ENCODE results near the gene TSEN15.

Gene TSEN15

DNA sequence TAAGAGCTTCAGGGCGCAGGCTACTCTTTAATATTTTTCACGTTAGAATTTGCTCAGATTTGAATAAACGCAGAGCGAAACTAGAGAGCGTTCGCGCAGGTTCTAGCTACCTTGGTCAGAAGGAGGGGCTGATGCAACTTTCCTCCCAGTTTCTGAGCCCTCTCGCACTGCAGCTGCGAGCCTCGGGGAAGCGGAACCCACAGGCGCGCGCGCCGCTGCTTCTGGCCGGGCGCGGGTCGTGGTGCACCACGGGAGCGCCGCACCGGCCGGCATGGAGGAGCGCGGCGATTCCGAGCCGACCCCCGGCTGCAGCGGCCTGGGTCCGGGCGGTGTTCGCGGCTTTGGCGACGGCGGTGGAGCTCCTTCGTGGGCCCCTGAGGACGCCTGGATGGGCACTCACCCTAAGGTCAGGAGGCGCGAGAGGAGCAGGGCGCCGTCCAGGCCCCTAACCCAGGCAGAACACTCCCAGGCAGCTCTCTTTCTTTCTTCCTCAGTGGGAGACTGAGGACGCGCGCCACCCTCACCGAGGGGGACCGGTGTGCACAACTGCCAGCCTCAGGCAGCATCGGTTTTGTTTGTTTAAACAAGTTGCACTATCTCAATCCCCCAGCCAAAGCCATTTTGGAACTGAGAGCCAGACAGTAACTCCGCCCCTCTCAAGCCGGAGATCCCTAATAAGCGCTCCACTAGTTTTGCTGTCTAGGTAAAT is at the start of gene TSEN15:
TSS of gene TSEN15 (plus strand) at position 246 of the 709 bp plus-strand sequence. CDS start at position 272, 26 bp downstream.
- peak; percentile 61 for DNase-seq (ENCODE audit: low read depth)

DNA sequence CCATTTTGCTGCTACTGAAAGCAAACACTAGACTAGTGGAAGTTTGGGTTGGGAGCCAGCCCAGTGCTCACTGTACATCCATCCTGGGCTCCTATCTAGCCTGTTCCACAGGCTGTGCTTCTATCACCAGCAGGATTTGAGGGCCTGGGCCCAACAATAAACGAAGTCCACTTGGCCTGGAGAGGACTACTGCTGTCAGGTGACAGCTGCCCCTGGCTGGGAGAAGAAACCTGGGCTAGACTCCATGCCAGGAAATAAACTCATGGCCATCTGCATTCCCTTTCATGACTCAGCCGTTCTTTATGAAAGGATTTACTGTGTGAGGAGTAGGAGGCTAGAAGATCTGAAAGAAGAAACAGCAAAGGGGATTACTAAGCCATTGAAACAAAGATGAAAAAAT is 49.5 kb upstream of the TSEN15 start:
- peak; percentile 72 for DNase-seq (ENCODE audit: low read depth)

DNA sequence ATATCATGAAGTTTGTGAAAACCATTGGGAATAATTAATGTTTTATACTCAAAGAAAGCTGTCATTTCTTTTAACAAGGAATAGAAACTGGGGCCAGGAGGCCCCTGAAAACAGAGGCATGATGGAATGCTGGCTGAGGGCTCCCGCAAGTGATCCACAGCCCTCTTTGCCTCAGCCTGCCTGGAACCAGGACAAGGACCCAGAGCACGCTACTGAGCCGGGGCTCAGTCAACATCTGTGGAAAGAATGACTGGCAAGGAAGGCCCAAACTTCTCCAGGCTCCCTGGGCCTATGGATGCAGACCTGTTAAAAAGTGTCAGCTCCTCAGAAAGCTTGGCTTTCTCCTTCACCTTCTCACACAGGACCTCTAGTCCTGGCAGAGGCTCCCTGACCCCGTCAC is 46.6 kb upstream of the TSEN15 start:
- no peak for DNase-seq (ENCODE audit: low read depth)

DNA sequence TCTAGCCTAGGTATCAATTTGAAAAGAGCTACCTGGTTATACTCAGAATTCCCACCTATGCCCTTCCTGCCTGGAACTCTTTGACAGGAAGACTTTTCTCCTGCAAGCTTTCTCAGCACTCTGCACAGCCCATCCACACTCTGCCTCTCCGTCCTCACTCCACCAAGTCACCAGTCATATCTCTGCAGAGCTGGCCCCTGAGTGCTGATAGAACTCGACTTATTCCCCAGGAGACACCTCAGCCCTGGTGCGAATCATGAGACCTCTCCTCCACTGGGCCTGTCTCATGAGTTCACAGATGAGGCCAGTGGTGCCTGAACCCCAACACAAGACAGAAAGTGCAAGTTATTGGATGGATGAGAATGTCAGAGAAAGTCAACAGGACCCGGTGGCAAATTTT is 46.0 kb upstream of the TSEN15 start:
- no peak for DNase-seq (ENCODE audit: low read depth)

DNA sequence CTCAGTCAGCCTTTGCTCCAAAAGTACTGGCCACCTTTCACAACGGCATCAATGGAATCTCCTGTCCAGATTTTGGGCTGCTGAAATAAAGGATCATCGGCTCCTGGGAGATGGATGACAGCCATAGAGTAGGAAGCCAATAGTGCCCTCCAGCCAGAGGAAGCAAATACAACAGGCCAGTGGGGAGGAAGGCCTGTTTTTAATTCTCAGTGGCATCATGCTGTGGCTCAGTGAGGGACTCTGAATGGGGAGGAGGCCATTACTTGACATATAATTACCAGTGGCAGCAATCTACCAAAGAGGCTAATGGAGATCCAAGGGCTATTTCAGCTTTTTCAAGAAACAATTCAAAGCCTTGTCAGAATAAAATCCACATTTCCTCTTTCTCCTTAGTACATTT is 40.7 kb upstream of the TSEN15 start:
- no peak for DNase-seq (ENCODE audit: low read depth)

DNA sequence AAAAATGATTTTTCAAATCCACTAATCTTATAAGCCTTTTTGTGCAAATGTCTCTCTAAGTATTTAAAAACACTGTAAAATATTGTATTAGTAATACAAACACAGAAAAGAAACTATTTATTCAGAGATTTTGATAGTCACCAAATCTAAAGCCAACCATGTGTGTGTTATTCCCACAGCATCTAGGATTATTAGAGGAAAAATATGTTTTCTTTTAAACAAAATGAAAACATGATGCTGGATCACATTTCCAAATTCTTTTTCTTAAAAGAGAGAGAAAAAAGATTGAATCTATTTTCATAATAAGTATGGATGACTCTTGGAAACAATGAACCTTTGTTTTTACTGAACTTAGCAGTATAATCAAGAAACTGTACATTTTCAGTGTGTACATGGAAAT is 39.3 kb upstream of the TSEN15 start:
- no peak for DNase-seq (ENCODE audit: low read depth)

DNA sequence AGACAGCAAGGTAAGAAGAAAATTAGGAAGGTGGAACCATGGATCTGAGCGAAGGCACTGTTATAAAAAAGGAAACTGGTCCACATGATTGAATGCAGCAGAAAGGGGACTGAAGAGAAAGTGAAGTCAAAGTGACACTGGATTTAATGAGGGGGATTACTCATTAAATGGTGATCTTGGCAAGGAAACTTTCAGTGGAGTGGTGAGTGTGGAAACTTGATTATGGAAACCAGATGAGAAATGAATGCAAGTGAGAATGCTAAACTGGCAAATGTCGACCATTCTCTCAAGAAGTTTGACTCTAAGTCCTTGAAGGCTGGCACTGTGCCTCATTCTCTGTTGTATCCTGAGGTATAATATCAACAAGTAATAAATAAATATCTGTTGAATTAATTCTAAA is 37.3 kb upstream of the TSEN15 start:
- no peak for DNase-seq (ENCODE audit: low read depth)

DNA sequence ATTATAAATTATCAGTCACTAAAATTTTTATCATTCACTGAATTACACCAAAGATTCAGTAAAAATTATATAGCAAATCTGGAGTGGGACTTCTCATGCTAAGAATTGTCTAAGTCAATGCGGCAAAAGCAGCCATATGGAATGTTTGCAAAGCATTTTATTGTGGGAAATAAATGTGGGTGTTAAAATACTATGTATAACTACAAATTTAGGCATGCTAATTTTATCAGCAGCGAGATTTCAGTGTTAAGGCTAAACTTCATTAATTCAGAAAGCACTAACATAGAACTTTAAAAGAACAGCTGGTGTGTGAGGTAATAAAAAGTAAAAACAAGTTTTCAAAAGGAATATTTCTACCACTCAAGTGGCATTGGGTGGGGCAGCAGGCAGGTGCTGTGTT is 35.4 kb upstream of the TSEN15 start:
- DNase-seq (ENCODE audit: low read depth) = no peak

DNA sequence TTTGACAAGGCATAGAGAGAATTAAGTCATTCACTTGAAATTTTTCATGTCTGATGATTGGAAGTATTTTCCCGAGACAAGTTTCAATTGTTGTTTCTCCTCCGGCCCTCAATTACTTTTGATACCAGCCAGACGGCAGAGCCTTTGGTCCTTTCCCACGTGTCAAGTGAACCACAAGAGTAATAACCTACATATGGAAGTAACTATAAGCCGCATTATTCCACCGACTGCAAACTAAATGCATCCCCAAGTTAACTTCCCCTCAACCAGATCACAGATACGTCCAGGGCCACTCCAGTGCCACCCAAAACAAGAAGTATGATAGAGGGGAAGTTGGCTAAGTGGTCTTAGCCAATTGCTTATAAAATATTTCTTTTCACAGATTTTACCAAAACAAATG is 34.2 kb upstream of the TSEN15 start:
- no peak for DNase-seq (ENCODE audit: low read depth)

DNA sequence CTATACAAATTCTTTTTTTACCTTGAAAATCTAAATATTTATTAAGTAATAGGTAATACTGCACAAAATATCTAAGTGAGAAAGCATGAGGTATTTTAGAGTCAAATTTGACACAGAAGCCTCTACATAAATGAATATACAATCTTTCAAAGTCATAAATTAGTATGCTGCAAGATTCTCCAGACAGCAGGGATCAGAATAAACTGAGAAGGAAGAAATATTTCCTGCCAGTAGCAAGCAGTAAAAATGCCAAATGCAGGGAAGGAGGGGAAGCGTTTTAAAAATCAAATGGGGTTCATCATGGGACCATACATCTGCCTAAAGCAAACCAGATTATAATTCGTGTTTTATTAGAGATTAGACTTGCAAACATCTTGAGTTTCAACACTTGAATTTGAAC is 32.9 kb upstream of the TSEN15 start:
- DNase-seq (ENCODE audit: low read depth) = no peak

DNA sequence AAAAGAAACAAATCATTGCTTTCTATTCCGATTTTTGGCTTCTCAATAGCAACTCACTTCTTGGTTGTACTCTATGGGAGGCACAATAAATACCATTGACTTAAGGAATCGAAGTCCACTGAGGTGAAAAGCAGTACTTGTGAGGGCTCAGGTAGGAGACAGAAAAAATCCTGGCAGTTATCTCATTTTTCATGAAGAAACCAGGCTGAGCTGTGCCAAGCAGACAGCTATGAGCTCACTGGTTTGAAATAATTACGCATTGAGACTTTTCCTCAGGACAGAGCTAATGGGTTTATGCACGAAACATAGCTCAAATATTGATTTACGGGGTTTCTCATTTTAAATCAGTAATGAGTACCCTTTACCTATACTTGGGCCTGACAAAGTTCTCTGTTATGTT is 32.5 kb upstream of the TSEN15 start:
- no peak for DNase-seq (ENCODE audit: low read depth)

DNA sequence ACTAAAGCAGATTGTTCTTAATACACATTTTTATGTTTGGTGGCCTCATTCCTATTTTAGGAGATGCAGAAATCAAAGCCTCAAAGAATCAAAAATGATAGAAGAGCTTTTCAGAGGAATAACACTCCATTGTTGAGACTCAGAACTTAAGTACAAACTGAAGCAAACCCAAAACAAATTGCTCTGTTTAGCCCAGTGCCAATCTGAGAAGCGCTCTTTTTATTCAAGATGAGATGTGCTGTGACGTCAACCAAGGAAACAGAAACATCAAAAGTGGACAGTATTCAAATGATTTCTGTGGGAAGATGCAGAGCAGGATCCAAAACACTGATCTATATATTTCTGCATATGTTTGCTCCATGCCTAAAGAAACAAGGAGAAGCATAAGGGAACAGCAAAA is 32.0 kb upstream of the TSEN15 start:
- DNase-seq (ENCODE audit: low read depth) = no peak

DNA sequence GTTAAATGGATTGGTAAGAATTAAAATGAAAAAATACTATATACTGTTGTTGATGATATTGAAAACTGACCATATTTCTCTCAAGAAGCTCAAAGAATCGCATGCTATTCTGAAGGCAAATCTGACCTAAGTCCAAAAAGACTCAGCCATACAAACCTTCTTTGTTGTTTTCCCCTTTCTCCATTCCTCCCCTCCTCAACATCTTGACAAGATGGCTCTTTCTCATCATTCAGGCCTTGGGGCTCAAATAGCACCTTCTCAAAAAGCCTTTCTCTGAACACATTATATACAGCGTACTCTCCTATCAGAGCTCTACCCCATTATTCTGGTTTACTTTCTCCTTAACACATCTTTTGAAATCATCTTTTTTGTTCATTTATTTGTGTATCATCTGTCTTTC is 31.2 kb upstream of the TSEN15 start:
- no peak for DNase-seq (ENCODE audit: low read depth)

DNA sequence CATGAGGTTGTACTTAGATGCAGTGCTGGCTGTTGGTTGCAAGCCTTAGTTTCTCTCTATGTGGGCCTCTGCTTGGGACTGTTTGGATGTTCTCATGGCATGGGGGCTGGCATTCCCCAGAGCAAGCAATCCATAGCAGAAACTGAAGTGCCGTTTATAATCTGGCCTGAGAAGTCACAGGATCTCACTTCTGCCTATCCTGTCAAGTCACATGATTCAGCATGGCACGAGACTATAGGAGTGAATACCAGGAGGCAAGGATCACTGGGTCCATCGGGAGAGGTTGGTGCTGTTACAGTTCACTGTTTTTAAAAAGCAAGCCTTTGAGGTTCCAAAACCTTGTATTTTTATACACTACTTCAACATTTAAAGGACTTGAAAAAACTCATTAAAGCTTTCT is 30.7 kb upstream of the TSEN15 start:
- DNase-seq (ENCODE audit: low read depth) = no peak

DNA sequence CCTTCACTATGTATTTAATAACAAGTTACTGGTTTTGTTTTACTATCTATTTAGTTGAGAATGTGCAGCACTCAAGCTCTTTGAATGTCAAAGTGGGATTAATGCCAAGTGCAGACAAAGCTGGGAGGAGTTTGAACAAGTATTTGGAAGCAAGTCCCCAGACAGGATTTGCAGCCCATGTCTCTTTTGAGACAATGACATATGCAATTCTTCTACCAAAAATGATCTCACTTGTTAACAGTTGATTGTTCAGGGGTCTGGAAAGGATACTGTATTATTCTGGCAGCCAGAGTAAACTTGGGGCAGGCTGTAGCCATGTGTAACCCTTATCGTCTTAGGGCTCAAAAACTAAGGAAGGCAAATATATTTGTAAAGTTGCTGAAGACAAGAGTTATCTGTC is 29.8 kb upstream of the TSEN15 start:
- DNase-seq (ENCODE audit: low read depth) = no peak

DNA sequence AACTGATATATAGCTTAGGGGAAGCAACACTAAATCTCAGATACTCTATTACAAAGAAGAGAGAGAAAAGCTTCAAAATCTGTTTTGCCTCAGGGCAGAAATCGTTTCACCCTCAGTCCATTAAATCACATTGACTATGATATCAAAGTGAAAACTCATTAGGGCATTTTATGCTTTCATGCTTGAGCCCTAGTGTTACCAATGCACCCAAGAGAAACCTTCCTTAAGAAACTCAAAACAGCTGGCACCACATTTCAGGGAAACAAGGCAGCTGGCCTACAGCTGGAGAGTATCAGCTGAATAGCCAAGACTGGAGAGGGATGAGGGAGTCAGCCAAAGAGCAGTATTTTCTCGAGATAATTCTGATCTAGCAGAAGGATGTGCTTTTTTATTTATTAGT is 28.9 kb upstream of the TSEN15 start:
- no peak for DNase-seq (ENCODE audit: low read depth)

DNA sequence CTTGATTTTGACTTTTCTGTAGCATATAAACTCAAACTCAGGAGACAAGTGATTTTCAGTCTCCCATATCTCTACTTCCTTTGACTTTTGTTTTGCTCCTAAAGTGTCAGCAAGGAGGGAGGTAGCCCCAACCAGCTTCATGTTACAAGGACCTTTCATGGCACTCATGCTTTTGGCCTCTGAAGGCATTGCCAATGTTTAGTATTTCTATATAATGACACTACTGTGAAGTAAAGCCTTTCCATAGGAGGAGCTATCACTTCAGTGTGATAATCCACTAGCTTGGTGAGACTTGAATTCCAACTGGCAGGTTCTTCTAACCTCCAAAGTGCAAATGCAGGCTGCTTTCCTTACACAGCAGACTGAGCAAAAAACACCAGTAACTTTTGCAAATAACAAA is 28.4 kb upstream of the TSEN15 start:
- DNase-seq (ENCODE audit: low read depth) = no peak

DNA sequence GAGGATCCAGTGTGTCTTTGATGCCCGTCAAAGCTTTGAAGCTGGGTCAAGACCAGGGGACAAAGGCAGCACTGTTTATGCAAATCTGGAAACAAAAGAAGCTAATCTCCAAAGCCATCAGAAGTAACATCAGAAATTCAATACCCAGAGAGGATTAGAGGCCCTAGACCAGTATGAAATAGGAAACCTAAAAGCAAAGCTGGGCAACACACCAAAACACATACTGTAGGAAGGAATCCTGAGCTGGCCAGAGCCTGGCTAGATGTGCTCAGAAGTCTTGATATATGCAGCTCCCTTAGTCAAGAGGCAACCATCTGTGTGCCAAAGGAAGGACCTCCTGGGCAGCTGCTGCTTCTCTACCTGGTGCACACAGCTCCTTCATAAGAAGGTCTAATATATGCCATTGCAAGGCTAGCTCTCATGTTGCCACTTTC is 26.3 kb upstream of the TSEN15 start:
- DNase-seq (ENCODE audit: low read depth) = peak; percentile 92

DNA sequence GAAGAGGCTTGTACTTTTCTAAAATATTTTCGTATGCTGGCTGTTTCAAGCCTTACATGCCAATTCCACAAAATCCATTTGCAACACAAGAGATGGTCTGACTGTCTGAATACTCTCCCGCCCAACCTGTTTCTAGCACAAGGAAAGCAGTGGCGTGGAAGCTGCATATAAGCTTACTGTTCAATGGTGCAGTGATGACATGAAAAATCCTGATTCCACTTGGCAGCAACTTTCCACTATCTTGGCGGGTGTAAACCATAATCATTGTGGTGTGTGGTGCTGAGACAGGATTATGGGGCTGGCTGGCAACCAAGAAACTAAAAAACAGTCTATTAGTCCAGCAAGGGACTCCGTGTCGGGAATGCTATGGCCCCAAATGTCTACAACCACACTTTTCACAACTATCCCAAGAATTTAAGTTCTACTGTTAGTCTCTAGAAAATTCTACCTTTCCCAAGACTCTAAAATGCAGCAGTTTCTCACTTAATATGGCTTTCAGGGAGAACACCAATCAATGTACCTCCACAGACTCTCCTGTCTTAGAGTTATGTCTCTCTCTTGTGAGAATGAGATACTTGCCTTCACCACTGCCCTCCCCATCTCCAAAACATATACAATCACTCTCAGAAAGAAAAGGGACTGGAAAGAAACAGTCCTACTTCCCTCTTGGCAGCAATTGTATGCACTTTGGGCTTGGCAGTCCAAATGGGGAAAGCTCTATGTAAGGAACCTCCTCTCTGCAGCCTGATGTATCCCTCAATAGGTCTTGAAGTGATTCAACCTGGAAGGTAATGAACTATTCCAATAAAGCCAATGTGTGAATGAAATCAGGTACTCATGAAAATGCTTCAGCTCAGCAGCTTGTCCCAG is 23.5 kb upstream of the TSEN15 start:
- DNase-seq (ENCODE audit: low read depth) = no peak

DNA sequence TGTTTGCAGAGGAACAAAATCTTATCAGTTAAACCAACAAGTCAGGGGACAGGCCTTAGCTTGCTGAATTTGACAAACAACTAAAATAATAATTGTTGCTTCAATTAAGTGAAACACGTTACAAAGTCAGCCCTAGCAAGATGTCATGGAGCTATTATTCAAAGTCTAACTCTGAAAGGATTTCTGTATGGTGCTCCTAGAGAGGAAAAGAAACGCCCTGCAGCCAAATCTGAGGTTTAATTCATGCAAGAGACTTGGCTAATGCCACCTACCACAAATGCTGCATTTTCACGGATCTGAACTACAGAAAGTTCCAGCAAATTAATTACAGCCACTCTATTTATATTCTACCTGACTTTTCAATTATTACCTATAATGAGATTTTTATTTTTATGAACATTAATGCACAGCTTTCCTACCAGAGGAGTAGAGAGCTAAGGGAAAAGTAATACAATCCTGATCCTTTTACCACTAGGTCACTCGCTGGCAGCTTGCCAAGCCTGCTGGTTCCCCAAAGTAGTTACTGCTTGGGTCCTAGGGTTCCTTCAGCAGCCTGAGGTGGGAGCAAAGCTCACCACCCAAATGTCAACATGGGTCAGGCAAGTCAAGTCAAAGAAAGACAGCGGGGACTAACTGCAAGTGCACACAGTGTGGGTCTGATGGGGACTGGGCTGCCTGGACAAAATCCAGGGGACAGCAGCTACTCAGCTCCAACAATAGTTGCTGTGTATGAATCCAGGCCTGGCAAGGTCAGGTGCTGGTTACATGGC is 22.5 kb upstream of the TSEN15 start:
- DNase-seq (ENCODE audit: low read depth) = no peak

DNA sequence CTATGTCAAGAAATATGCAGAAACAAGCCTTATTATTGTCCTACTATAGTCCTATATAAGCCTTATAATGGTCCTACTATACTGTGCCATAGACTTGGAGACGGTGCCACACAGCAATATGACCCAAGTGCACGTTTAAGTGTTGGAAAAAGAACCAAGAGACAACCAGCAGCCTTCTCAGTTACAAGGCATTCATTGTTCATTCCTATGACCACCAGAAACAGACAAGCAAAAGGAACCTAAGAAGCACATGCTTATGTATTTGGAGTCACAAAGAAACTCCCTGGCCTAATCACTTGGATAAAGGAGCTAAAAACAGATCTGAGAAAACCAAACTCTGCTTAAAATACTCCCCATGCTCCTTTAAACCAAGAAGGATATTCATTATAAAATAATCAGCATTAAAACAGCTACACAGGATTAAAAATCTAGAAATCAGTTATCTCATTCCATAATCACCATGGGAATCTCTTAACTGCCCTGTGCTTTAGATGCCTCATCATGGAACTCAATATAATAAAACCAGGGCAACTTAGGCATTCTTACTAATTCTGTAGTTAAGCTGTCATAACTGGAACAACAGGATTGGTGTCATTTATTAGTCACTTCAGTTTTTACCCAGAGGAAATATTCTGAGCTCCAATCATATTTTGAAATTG is 21.0 kb upstream of the TSEN15 start:
- DNase-seq (ENCODE audit: low read depth) = no peak

DNA sequence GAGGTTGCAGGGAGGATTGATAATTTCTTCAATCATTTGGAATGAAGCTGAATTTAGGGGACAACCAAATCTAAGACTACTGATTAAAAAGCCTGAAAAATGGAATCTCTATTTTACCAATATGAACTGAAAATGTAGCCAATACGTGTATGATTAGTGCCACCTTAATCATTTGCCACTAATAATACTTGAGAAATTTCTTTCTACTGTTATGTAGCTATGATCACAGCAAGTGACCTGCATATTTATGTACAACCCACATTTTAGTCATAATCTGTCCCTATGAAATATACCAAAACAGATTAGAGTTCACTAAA is 20.5 kb upstream of the TSEN15 start:
- no peak for DNase-seq (ENCODE audit: low read depth)
